ENCODE results near the gene PRUNE1.

The PRUNE1 gene

GRCh38 chr1:150994248-150994647 lies 14.0 kb upstream of the PRUNE1 start:
- Histone ChIP-seq H4K8ac (ENCODE audit: low read length) (no peak overlapping the region), H2BK12ac (ENCODE audit: low read length in 2 of 2) (no peak overlapping the region), H3K79me1 (replicated peaks; ENCODE audit: low read length, poor library complexity, severe bottlenecking) (no peaks in the 10 kb centered on the region), H3K27me3 (ENCODE audit: control insufficient read depth in 1 of 2, insufficient read depth in 1 of 2, low read length in 2 of 2) (no peaks in the 10 kb centered on the region), H3K36me3 (ENCODE audit: control insufficient read depth in 1 of 2, insufficient read depth in 2 of 2, low read depth in 1 of 2, low read length in 2 of 2) (peaks cover 22 to 25% of the 10 kb centered on the region in 2 experiments), H3K4me3 (ENCODE audit: insufficient read depth in 1 of 2, low read depth in 1 of 2, low read length in 2 of 2) (no peak overlapping the region), H3K4me1 (ENCODE audit: control insufficient read depth, insufficient read depth, low read depth, low read length) (peaks cover 16% of the 10 kb centered on the region), H3K4me2 (ENCODE audit: low read length, poor library complexity, severe bottlenecking) (no peak overlapping the region), H3K9me3 (ENCODE audit: control insufficient read depth, low read length) (no peaks in the 10 kb centered on the region), H3K14ac (ENCODE audit: low read length in 2 of 2) (no peak overlapping the region), H2BK5ac (ENCODE audit: low read depth, low read length, poor library complexity, severe bottlenecking) (no peak overlapping the region), H3K4ac (ENCODE audit: low read depth in 1 of 2, low read length in 2 of 2) (no peak overlapping the region), H2AK5ac (ENCODE audit: low read length, severe bottlenecking) (no peak overlapping the region), H3K18ac (ENCODE audit: low read depth in 1 of 2, low read length in 2 of 2) (peak overlapping the region in 1 of 2 experiments; percentile 23), H2AFZ (ENCODE audit: low read depth, low read length) (no peak overlapping the region), H2BK120ac (ENCODE audit: low read depth, low read length) (no peak overlapping the region), H4K91ac (ENCODE audit: low read length) (no peak overlapping the region), H3K27ac (ENCODE audit: low read length, poor library complexity, severe bottlenecking) (no peak overlapping the region), H3K23ac (ENCODE audit: low read length in 2 of 2) (no peak overlapping the region), H2BK15ac (ENCODE audit: low read depth, poor library complexity, severe bottlenecking) (no peak overlapping the region), H3K9ac (ENCODE audit: low read length) (no peak overlapping the region)
- DNase-seq = no peak
- WGBS = 83% methylated on average over 3 of the region's 3 CpGs

GRCh38 chr1:150995460-150995859 lies 12.8 kb upstream of the PRUNE1 start:
- Histone ChIP-seq H3K4ac (ENCODE audit: low read depth in 1 of 2, low read length in 2 of 2) (no peak overlapping the region), H3K9me3 (ENCODE audit: control insufficient read depth, low read length) (no peaks in the 10 kb centered on the region), H2BK120ac (ENCODE audit: low read depth, low read length) (no peak overlapping the region), H3K27ac (ENCODE audit: low read length, poor library complexity, severe bottlenecking) (no peak overlapping the region), H3K4me2 (ENCODE audit: low read length, poor library complexity, severe bottlenecking) (no peak overlapping the region), H3K27me3 (ENCODE audit: control insufficient read depth in 1 of 2, insufficient read depth in 1 of 2, low read length in 2 of 2) (no peaks in the 10 kb centered on the region), H2BK15ac (ENCODE audit: low read depth, poor library complexity, severe bottlenecking) (no peak overlapping the region), H2AK5ac (ENCODE audit: low read length, severe bottlenecking) (peak overlapping the region; percentile 63), H3K36me3 (ENCODE audit: control insufficient read depth in 1 of 2, insufficient read depth in 2 of 2, low read depth in 1 of 2, low read length in 2 of 2) (peaks cover 22 to 32% of the 10 kb centered on the region in 2 experiments), H3K9ac (ENCODE audit: low read length) (peak overlapping the region; percentile 78), H4K91ac (ENCODE audit: low read length) (no peak overlapping the region), H4K8ac (ENCODE audit: low read length) (no peak overlapping the region), H3K14ac (ENCODE audit: low read length in 2 of 2) (no peak overlapping the region), H2BK12ac (ENCODE audit: low read length in 2 of 2) (peak overlapping the region in 1 of 2 experiments; percentile 69), H2BK5ac (ENCODE audit: low read depth, low read length, poor library complexity, severe bottlenecking) (no peak overlapping the region), H3K79me1 (replicated peaks; ENCODE audit: low read length, poor library complexity, severe bottlenecking) (no peaks in the 10 kb centered on the region), H3K23ac (ENCODE audit: low read length in 2 of 2) (no peak overlapping the region), H2AFZ (ENCODE audit: low read depth, low read length) (no peak overlapping the region), H3K4me1 (ENCODE audit: control insufficient read depth, insufficient read depth, low read depth, low read length) (peaks cover 21% of the 10 kb centered on the region), H3K18ac (ENCODE audit: low read depth in 1 of 2, low read length in 2 of 2) (no peak overlapping the region), H3K4me3 (ENCODE audit: insufficient read depth in 1 of 2, low read depth in 1 of 2, low read length in 2 of 2) (peak overlapping the region in 1 of 2 experiments; percentile 61)
- 83% methylated on average over 3 of the region's 4 CpGs for whole genome bisulfite sequencing
- DNase-seq = no peak

- no peaks in the 10 kb centered on the region for H3K79me1 ChIP-seq (replicated peaks; ENCODE audit: low read length, poor library complexity, severe bottlenecking)
- H2BK120ac ChIP-seq (ENCODE audit: low read depth, low read length) = no peak overlapping the region
- no peaks in the 10 kb centered on the region for H3K9me3 ChIP-seq (ENCODE audit: control insufficient read depth, low read length)
- no peak overlapping the region for H2BK12ac ChIP-seq (ENCODE audit: low read length in 2 of 2)
- peak; percentile 70 for DNase-seq
- no peak overlapping the region for H2AK5ac ChIP-seq (ENCODE audit: low read length, severe bottlenecking)
- H2BK5ac ChIP-seq (ENCODE audit: low read depth, low read length, poor library complexity, severe bottlenecking) = no peak overlapping the region
- H3K36me3 ChIP-seq (ENCODE audit: control insufficient read depth in 1 of 2, insufficient read depth in 2 of 2, low read depth in 1 of 2, low read length in 2 of 2) = peaks cover 22 to 34% of the 10 kb centered on the region in 2 experiments
- H3K23ac ChIP-seq (ENCODE audit: low read length in 2 of 2) = no peak overlapping the region
- H4K91ac ChIP-seq (ENCODE audit: low read length) = no peak overlapping the region
- H3K4me1 ChIP-seq (ENCODE audit: control insufficient read depth, insufficient read depth, low read depth, low read length) = peaks cover 21% of the 10 kb centered on the region
- peak overlapping the region; percentile 78 for H3K9ac ChIP-seq (ENCODE audit: low read length)
- no peak overlapping the region for H3K4ac ChIP-seq (ENCODE audit: low read depth in 1 of 2, low read length in 2 of 2)
- H3K27me3 ChIP-seq (ENCODE audit: control insufficient read depth in 1 of 2, insufficient read depth in 1 of 2, low read length in 2 of 2) = no peaks in the 10 kb centered on the region
- H2AFZ ChIP-seq (ENCODE audit: low read depth, low read length) = no peak overlapping the region
- H4K8ac ChIP-seq (ENCODE audit: low read length) = no peak overlapping the region
- H3K4me2 ChIP-seq (ENCODE audit: low read length, poor library complexity, severe bottlenecking) = no peak overlapping the region
- H3K18ac ChIP-seq (ENCODE audit: low read depth in 1 of 2, low read length in 2 of 2) = no peak overlapping the region
- peak overlapping the region in 1 of 2 experiments; percentile 61 for H3K4me3 ChIP-seq (ENCODE audit: insufficient read depth in 1 of 2, low read depth in 1 of 2, low read length in 2 of 2)
- H2BK15ac ChIP-seq (ENCODE audit: low read depth, poor library complexity, severe bottlenecking) = no peak overlapping the region
- H3K27ac ChIP-seq (ENCODE audit: low read length, poor library complexity, severe bottlenecking) = no peak overlapping the region
- WGBS = 17% methylated on average over 9 of the region's 9 CpGs
- H3K14ac ChIP-seq (ENCODE audit: low read length in 2 of 2) = no peak overlapping the region
These were observed 12.4 kb upstream of the PRUNE1 start for GRCh38 chr1:150995896-150996295.

- DNase-seq = no peak
- Histone ChIP-seq H3K9ac (ENCODE audit: low read length) (no peak overlapping the region), H2AFZ (ENCODE audit: low read depth, low read length) (no peak overlapping the region), H3K27ac (ENCODE audit: low read length, poor library complexity, severe bottlenecking) (no peak overlapping the region), H3K79me1 (replicated peaks; ENCODE audit: low read length, poor library complexity, severe bottlenecking) (peaks cover 3% of the 10 kb centered on the region), H3K4me1 (ENCODE audit: control insufficient read depth, insufficient read depth, low read depth, low read length) (peaks cover 26% of the 10 kb centered on the region), H3K9me3 (ENCODE audit: control insufficient read depth, low read length) (no peaks in the 10 kb centered on the region), H3K14ac (ENCODE audit: low read length in 2 of 2) (no peak overlapping the region), H2AK5ac (ENCODE audit: low read length, severe bottlenecking) (no peak overlapping the region), H3K36me3 (ENCODE audit: control insufficient read depth in 1 of 2, insufficient read depth in 2 of 2, low read depth in 1 of 2, low read length in 2 of 2) (peaks cover 28 to 45% of the 10 kb centered on the region in 2 experiments), H3K27me3 (ENCODE audit: control insufficient read depth in 1 of 2, insufficient read depth in 1 of 2, low read length in 2 of 2) (no peaks in the 10 kb centered on the region), H4K8ac (ENCODE audit: low read length) (no peak overlapping the region), H2BK15ac (ENCODE audit: low read depth, poor library complexity, severe bottlenecking) (no peak overlapping the region), H2BK5ac (ENCODE audit: low read depth, low read length, poor library complexity, severe bottlenecking) (no peak overlapping the region), H3K4ac (ENCODE audit: low read depth in 1 of 2, low read length in 2 of 2) (no peak overlapping the region), H3K23ac (ENCODE audit: low read length in 2 of 2) (no peak overlapping the region), H3K18ac (ENCODE audit: low read depth in 1 of 2, low read length in 2 of 2) (no peak overlapping the region), H2BK120ac (ENCODE audit: low read depth, low read length) (no peak overlapping the region), H3K4me3 (ENCODE audit: insufficient read depth in 1 of 2, low read depth in 1 of 2, low read length in 2 of 2) (no peak overlapping the region), H3K4me2 (ENCODE audit: low read length, poor library complexity, severe bottlenecking) (no peak overlapping the region), H4K91ac (ENCODE audit: low read length) (no peak overlapping the region), H2BK12ac (ENCODE audit: low read length in 2 of 2) (no peak overlapping the region)
- WGBS = 95% methylated on average over 20 of the region's 20 CpGs
These were observed 10.9 kb upstream of the PRUNE1 start for GRCh38 chr1:150997126-150997872.
